HG03280 (cell line): ENCODE results near the gene IGSF10.

Experiments used
- ATAC-seq: cut with Tn5 transposase; IDR thresholded peaks from one replicate; pipeline ENCODE4 v1.9.1; 2021; ENCODE audit warnings: mild to moderate bottlenecking, moderate library complexity; ENCODE audit not compliant: unreplicated experiment

The IGSF10 gene

DNA sequence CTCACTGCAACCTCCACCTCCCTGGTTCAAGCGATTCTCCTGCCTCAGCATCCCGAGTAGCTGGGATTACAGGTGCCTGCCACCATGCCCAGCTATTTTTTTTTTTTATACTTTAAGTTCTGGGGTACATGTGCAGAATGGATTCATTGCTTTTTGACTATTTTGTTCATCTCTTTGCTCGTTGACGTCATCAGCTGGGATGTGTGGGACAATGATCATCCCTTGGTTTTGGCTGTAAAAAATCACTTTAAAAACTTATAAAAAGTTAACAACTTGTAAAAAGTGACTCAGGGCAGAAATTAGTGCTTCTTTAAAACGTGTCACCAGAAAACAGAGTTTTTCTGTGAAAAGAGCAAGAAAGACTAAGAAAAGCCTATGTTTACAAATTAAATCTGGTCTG, 37.8 kb downstream of the IGSF10 start:
- no peak for ATAC-seq

DNA sequence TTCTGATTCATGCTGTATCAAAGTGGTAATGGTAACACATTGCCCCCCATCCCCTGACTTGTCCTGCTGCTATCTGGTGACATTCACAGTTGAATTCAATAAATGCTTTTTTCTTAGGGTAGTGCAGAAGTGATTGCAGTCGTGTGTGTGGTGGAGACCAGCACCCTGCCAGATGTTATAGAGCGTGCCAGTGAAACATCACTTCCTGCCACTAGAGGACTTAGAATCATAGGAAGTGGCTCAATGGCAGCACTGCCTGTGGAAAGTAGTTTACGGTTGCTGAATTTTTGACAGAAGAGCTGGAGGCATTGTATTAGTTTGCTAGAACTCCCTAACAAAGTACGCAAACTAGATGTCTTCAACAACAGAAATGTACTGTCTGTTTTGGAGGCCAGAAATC, 38.9 kb downstream of the IGSF10 start:
- ATAC-seq, result peak; percentile 69

DNA sequence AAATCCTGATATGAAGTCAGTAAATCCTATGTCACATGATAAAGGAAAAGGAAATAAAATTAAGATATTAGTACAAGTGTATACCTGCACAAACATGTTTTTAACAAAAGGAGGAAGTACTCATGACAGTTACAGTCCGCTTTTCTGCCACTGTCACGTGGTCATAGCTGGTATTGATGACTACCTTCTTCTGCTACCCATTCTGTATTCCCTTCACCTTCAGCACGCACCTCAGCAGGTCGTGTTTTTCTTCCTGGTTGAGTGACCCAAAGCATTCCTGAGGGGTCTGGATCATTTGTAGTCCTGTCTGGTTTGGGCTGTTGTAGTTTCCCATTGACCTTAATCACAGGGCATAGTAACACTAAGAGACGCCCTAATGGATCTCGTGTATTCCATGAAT, 41.1 kb downstream of the IGSF10 start:
- no peak for ATAC-seq

DNA sequence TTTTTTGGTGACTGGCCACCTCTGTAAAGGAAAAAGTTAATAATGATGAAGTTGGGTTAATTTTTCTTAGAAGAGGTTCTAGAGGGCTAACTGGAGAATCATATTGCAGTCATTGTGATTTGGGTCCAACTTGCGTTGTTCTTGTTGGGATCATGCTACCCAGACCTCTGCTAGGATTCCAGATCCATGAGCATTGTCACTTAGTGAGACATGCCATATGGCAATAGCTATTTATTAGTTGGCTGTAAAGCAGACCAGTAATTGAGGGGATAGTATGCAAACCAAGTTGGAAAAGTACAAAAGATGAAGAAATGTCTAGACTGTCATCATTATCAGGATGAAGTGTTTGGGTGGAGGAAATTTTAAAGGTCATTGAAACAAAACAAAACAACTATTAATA, 45.6 kb downstream of the IGSF10 start:
- no peak for ATAC-seq

DNA sequence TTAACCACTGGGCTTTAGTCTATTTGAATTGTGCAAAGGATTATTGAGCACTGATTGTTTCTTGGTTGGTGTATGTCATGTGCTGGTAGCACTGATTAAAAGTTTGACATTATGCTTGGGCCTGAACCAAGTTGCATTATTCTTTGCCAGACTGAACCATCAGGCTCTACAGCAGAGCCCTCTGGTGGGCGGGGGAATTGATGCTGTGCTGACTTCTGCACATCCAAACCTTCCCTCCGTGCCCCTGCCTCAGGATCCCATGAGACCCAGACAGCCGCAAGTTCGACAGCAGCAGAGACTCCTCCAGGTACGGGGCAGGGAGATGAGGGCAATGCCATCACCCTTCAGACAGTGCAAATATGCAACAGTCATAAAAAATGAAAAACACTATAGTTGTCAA, 47.9 kb downstream of the IGSF10 start:
- no peak for ATAC-seq
